ENCODE results near the gene LY6G5C. TPM values are rescaled to one million over a fixed set of nuclear protein-coding genes. Genes with fewer than 3 reads are reported as not detected.

The LY6G5C gene
- total and polyA plus RNA-seq, 9 of the 15 experiments (the other 6 are each of a cell fraction or from before 2014, with no cell fraction given): 0.10 to 0.67 (median 0.46) TPM; not detected in 4

DNA sequence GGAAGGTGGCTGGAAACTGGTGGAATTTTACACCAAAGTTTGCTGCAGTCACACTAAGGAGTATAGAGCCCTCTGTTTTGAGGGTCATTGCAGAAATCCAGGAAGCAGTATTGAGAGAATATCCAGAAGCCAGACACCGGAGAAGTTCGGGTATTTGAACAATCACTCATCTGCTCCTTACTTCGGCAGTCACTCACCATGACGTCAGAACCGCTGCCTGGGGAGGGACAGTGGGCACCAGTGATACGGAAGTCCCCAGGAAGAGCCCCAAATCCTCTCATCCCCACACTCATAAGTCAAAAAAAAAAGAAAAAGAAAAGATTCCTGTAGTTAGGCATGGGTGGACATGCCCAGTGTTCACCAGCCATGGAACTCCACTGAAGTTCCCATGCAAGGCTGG, 4.0 kb downstream of the LY6G5C start (continued):
- no peak; the same call in 1 of the 2 replicates for TF ChIP-seq ZKSCAN8 (CRISPR knock-in tag; IDR thresholded peaks at IDR 0.05)
- TF ChIP-seq ZEB2 (IDR thresholded peaks at IDR 0.05): no peak
- no peak for TF ChIP-seq PHF21A (IDR thresholded peaks at IDR 0.05; ENCODE audit: borderline replicate concordance, low read depth)
- no peak for TF ChIP-seq HDAC8 (tag; IDR thresholded peaks at IDR 0.05)
- TF ChIP-seq, protein P1, sequence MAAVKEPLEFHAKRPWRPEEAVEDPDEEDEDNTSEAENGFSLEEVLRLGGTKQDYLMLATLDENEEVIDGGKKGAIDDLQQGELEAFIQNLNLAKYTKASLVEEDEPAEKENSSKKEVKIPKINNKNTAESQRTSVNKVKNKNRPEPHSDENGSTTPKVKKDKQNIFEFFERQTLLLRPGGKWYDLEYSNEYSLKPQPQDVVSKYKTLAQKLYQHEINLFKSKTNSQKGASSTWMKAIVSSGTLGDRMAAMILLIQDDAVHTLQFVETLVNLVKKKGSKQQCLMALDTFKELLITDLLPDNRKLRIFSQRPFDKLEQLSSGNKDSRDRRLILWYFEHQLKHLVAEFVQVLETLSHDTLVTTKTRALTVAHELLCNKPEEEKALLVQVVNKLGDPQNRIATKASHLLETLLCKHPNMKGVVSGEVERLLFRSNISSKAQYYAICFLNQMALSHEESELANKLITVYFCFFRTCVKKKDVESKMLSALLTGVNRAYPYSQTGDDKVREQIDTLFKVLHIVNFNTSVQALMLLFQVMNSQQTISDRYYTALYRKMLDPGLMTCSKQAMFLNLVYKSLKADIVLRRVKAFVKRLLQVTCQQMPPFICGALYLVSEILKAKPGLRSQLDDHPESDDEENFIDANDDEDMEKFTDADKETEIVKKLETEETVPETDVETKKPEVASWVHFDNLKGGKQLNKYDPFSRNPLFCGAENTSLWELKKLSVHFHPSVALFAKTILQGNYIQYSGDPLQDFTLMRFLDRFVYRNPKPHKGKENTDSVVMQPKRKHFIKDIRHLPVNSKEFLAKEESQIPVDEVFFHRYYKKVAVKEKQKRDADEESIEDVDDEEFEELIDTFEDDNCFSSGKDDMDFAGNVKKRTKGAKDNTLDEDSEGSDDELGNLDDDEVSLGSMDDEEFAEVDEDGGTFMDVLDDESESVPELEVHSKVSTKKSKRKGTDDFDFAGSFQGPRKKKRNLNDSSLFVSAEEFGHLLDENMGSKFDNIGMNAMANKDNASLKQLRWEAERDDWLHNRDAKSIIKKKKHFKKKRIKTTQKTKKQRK (IDR thresholded peaks at IDR 0.05; ENCODE audit: borderline replicate concordance, low read depth, low read length): no peak
- no peak for TF ChIP-seq ZNF253 (CRISPR knock-in tag; conservative IDR thresholded peaks at IDR 0.05)
- no peak for TF ChIP-seq EP400 (IDR thresholded peaks at IDR 0.05)
- TF ChIP-seq, protein P2, sequence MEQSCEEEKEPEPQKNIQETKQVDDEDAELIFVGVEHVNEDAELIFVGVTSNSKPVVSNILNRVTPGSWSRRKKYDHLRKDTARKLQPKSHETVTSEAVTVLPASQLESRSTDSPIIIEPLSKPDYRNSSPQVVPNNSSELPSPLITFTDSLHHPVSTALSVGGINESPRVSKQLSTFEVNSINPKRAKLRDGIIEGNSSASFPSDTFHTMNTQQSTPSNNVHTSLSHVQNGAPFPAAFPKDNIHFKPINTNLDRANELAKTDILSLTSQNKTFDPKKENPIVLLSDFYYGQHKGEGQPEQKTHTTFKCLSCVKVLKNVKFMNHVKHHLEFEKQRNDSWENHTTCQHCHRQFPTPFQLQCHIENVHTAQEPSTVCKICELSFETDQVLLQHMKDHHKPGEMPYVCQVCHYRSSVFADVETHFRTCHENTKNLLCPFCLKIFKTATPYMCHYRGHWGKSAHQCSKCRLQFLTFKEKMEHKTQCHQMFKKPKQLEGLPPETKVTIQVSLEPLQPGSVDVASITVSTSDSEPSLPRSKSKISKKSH (CRISPR knock-in tag; IDR thresholded peaks at IDR 0.05): no peak
- TF ChIP-seq, protein P3, sequence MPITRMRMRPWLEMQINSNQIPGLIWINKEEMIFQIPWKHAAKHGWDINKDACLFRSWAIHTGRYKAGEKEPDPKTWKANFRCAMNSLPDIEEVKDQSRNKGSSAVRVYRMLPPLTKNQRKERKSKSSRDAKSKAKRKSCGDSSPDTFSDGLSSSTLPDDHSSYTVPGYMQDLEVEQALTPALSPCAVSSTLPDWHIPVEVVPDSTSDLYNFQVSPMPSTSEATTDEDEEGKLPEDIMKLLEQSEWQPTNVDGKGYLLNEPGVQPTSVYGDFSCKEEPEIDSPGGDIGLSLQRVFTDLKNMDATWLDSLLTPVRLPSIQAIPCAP (CRISPR knock-in tag; IDR thresholded peaks at IDR 0.05; ENCODE audit: borderline replicate concordance): no peak
- TF ChIP-seq, protein P4, sequence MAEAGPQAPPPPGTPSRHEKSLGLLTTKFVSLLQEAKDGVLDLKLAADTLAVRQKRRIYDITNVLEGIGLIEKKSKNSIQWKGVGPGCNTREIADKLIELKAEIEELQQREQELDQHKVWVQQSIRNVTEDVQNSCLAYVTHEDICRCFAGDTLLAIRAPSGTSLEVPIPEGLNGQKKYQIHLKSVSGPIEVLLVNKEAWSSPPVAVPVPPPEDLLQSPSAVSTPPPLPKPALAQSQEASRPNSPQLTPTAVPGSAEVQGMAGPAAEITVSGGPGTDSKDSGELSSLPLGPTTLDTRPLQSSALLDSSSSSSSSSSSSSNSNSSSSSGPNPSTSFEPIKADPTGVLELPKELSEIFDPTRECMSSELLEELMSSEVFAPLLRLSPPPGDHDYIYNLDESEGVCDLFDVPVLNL (CRISPR knock-in tag; IDR thresholded peaks at IDR 0.05; ENCODE audit: low read depth): 0 out of 2 replicates have a peak, but pooled peaks have one; percentile 2
- TF ChIP-seq ZNF134 (CRISPR knock-in tag; conservative IDR thresholded peaks at IDR 0.05): no peak
- no peak for TF ChIP-seq ZNF583 (CRISPR knock-in tag; IDR thresholded peaks at IDR 0.05)
- TF ChIP-seq ZNF445 (CRISPR knock-in tag; IDR thresholded peaks at IDR 0.05; ENCODE audit: low read depth): 0 out of 2 replicates have a peak, but pooled peaks have one; percentile 37
- no peak for TF ChIP-seq ZNF785 (CRISPR knock-in tag; IDR thresholded peaks at IDR 0.05)
- TF ChIP-seq, protein P5, sequence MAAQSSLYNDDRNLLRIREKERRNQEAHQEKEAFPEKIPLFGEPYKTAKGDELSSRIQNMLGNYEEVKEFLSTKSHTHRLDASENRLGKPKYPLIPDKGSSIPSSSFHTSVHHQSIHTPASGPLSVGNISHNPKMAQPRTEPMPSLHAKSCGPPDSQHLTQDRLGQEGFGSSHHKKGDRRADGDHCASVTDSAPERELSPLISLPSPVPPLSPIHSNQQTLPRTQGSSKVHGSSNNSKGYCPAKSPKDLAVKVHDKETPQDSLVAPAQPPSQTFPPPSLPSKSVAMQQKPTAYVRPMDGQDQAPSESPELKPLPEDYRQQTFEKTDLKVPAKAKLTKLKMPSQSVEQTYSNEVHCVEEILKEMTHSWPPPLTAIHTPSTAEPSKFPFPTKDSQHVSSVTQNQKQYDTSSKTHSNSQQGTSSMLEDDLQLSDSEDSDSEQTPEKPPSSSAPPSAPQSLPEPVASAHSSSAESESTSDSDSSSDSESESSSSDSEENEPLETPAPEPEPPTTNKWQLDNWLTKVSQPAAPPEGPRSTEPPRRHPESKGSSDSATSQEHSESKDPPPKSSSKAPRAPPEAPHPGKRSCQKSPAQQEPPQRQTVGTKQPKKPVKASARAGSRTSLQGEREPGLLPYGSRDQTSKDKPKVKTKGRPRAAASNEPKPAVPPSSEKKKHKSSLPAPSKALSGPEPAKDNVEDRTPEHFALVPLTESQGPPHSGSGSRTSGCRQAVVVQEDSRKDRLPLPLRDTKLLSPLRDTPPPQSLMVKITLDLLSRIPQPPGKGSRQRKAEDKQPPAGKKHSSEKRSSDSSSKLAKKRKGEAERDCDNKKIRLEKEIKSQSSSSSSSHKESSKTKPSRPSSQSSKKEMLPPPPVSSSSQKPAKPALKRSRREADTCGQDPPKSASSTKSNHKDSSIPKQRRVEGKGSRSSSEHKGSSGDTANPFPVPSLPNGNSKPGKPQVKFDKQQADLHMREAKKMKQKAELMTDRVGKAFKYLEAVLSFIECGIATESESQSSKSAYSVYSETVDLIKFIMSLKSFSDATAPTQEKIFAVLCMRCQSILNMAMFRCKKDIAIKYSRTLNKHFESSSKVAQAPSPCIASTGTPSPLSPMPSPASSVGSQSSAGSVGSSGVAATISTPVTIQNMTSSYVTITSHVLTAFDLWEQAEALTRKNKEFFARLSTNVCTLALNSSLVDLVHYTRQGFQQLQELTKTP (IDR thresholded peaks at IDR 0.05; ENCODE audit: low read depth in 1 of 2, partially characterized antibody in 2 of 2): no peak
- no peak; the same call in 1 of the 2 replicates for TF ChIP-seq TCF3 (CRISPR knock-in tag; IDR thresholded peaks at IDR 0.05)
- TF ChIP-seq FOXJ2 (tag; IDR thresholded peaks at IDR 0.05): no peak
